ENCODE data around the gene ZBTB46. TPM values are rescaled to one million over a fixed set of nuclear protein-coding genes. Genes with fewer than 3 reads are reported as not detected.
A peak's percentile ranks its signal among the peaks of the same experiment; 100 is the strongest.

ZBTB46 gene
- total RNA-seq, 1 donor, result 0.36 TPM

DNA sequence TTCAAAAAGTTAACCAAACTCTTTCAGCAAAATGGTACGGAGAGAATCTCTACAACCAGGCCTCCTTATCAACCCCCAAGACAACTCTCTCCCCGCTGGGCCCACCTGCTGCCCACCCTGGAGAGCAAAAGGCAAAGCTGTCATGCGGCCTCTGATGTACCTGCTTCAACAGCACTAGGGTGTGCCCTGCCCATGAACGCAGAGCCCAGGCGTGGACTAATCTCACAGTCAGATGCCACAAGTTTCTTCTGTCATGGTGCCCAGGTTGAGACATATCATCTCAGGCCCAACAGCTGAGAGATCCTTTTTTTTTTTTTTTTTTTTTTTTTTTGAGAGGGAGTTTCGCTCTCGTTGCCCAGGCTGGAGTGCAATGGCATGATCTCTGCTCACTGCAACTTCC, 65.2 kb downstream of the ZBTB46 start:
- no peaks in the 10 kb centered on the region for H3K9me3 ChIP-seq (ENCODE audit: low read depth, low read length)
- H3K27me3 ChIP-seq (ENCODE audit: insufficient read depth, low read length), result peaks cover 4% of the 10 kb centered on the region
- no peaks in the 10 kb centered on the region for H3K36me3 ChIP-seq (ENCODE audit: insufficient read depth, low read length)
- DNase-seq (ENCODE audit: insufficient read length, low spot score, missing footprints), result peak; percentile 41
- no peak overlapping the region for H2AFZ ChIP-seq (ENCODE audit: low read length)
- H3K4me2 ChIP-seq (ENCODE audit: insufficient read depth, low read length), result no peak overlapping the region
- TF ChIP-seq, protein P1, sequence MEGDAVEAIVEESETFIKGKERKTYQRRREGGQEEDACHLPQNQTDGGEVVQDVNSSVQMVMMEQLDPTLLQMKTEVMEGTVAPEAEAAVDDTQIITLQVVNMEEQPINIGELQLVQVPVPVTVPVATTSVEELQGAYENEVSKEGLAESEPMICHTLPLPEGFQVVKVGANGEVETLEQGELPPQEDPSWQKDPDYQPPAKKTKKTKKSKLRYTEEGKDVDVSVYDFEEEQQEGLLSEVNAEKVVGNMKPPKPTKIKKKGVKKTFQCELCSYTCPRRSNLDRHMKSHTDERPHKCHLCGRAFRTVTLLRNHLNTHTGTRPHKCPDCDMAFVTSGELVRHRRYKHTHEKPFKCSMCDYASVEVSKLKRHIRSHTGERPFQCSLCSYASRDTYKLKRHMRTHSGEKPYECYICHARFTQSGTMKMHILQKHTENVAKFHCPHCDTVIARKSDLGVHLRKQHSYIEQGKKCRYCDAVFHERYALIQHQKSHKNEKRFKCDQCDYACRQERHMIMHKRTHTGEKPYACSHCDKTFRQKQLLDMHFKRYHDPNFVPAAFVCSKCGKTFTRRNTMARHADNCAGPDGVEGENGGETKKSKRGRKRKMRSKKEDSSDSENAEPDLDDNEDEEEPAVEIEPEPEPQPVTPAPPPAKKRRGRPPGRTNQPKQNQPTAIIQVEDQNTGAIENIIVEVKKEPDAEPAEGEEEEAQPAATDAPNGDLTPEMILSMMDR (IDR thresholded peaks at IDR 0.05; ENCODE audit: extremely low read depth, low read depth, low read length), result no peak
- no peaks in the 10 kb centered on the region for H4K20me1 ChIP-seq (ENCODE audit: insufficient read depth, low read length)
- no peak overlapping the region for H3K4me3 ChIP-seq (ENCODE audit: insufficient read depth, low read length)
- H3K79me2 ChIP-seq (ENCODE audit: insufficient read depth, low read length), result no peaks in the 10 kb centered on the region
- no peak overlapping the region for H3K27ac ChIP-seq (ENCODE audit: low read depth, low read length)
- no peaks in the 10 kb centered on the region for H3K4me1 ChIP-seq (ENCODE audit: insufficient read depth, low read length)

DNA sequence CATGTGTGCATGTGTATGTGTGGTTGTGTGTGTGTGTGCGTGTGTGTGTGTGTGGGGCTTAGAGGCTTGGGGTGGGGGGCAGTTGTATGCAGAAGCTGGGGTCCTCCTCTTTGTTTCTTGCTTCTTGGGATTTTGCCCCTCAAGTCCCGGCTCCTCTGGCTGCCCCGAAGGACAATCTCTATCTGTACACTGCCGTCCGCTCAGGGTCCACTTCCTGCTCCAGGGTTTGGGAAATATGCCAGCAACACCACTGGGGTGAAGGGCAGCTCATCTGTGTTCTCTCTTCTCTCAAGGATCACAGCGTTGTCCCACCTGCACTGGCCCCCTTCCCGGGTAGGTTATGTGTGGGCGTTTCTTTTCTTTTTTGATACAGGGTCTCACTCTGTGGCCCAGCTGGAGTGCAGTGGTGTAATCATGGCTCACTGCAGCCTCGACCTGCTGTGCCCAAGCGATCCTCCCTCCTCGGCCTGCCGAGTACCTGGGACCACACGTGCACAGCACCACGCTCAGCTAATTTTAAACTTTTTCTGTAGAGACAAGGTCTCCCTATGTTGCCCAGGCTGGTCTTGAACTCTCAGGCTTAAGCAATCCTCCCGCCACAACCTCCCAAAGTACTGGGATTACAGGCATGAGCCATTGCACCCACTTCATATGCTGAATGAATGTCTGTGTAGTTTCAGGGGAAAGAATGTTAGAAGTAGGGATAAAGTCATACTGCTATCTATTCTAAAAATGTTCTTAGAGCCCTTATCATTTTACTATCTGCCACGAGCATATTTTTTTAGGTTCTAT, 65.8 kb downstream of the ZBTB46 start:
- Histone ChIP-seq H3K27me3 (ENCODE audit: insufficient read depth, low read length) (peaks cover 4% of the 10 kb centered on the region), H3K4me1 (ENCODE audit: insufficient read depth, low read length) (no peaks in the 10 kb centered on the region), H3K9me3 (ENCODE audit: low read depth, low read length) (no peaks in the 10 kb centered on the region), H3K4me2 (ENCODE audit: insufficient read depth, low read length) (no peak overlapping the region), H3K36me3 (ENCODE audit: insufficient read depth, low read length) (no peaks in the 10 kb centered on the region), H3K79me2 (ENCODE audit: insufficient read depth, low read length) (no peaks in the 10 kb centered on the region), H2AFZ (ENCODE audit: low read length) (no peak overlapping the region), H3K4me3 (ENCODE audit: insufficient read depth, low read length) (no peak overlapping the region), H3K27ac (ENCODE audit: low read depth, low read length) (no peak overlapping the region), H4K20me1 (ENCODE audit: insufficient read depth, low read length) (no peaks in the 10 kb centered on the region)
- peak; percentile 35 for DNase-seq (ENCODE audit: insufficient read length, low spot score, missing footprints)
- TF ChIP-seq, protein P1 (IDR thresholded peaks at IDR 0.05; ENCODE audit: extremely low read depth, low read depth, low read length), result no peak

DNA sequence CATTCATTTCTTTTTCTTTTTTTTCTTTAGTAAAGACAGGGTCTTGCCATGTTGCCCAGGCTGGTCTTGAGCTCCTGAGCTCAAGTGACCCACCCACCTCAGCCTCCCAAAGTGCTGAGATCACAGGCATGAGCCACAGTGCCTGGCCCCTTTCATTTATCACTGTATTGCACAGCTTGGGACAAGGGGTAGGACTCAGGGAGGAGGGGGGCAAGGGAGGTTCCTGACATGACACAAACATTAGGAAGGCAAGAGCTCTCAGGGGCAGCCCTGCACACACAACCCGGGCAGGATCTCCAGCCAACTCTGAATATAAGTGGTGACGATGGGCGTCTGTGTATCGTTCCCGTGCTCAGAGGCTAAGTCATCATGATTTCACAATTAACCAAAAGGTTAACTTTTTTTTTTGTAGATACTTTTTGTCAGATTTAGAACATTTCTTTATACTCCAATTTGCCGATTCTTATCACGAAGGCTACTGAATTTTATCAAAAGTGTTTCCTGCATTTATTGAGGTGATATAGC, 71.6 kb downstream of the ZBTB46 start:
- H3K4me2 ChIP-seq (ENCODE audit: insufficient read depth, low read length), result no peak overlapping the region
- no peaks in the 10 kb centered on the region for H4K20me1 ChIP-seq (ENCODE audit: insufficient read depth, low read length)
- H3K36me3 ChIP-seq (ENCODE audit: insufficient read depth, low read length), result no peaks in the 10 kb centered on the region
- H3K9me3 ChIP-seq (ENCODE audit: low read depth, low read length), result no peaks in the 10 kb centered on the region
- no peaks in the 10 kb centered on the region for H3K4me1 ChIP-seq (ENCODE audit: insufficient read depth, low read length)
- peak; percentile 46 for DNase-seq (ENCODE audit: insufficient read length, low spot score, missing footprints)
- TF ChIP-seq, protein P1 (IDR thresholded peaks at IDR 0.05; ENCODE audit: extremely low read depth, low read depth, low read length), result no peak
- no peaks in the 10 kb centered on the region for H3K27me3 ChIP-seq (ENCODE audit: insufficient read depth, low read length)
- no peak overlapping the region for H2AFZ ChIP-seq (ENCODE audit: low read length)
- no peak overlapping the region for H3K27ac ChIP-seq (ENCODE audit: low read depth, low read length)
- H3K79me2 ChIP-seq (ENCODE audit: insufficient read depth, low read length), result no peaks in the 10 kb centered on the region
- no peak overlapping the region for H3K4me3 ChIP-seq (ENCODE audit: insufficient read depth, low read length)

DNA sequence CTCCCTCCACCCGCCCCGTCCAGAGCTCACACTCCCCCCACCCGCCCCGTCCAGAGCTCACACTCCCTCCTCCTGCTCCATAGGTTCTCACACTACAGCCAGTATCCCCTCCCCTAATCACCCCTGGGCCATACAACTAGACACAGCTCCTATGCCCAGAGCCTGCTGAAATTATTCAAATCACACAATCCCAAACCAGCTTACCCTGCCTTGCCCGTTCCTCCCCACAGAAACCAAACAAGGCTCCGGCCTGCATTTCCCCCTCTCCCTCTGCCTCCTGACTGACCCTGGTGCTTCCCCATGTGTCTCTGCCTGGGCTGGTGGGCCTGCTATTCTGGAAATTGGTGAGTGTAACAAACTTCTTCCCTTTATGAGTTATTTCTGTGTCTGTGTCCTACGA, 72.9 kb downstream of the ZBTB46 start:
- Histone ChIP-seq H4K20me1 (ENCODE audit: insufficient read depth, low read length) (no peaks in the 10 kb centered on the region), H3K4me2 (ENCODE audit: insufficient read depth, low read length) (no peak overlapping the region), H3K4me3 (ENCODE audit: insufficient read depth, low read length) (no peak overlapping the region), H3K36me3 (ENCODE audit: insufficient read depth, low read length) (no peaks in the 10 kb centered on the region), H3K79me2 (ENCODE audit: insufficient read depth, low read length) (no peaks in the 10 kb centered on the region), H2AFZ (ENCODE audit: low read length) (no peak overlapping the region), H3K27me3 (ENCODE audit: insufficient read depth, low read length) (no peaks in the 10 kb centered on the region), H3K27ac (ENCODE audit: low read depth, low read length) (no peak overlapping the region), H3K9me3 (ENCODE audit: low read depth, low read length) (no peaks in the 10 kb centered on the region), H3K4me1 (ENCODE audit: insufficient read depth, low read length) (no peaks in the 10 kb centered on the region)
- peak; percentile 48 for DNase-seq (ENCODE audit: insufficient read length, low spot score, missing footprints)
- TF ChIP-seq, protein P1 (IDR thresholded peaks at IDR 0.05; ENCODE audit: extremely low read depth, low read depth, low read length), result no peak
